Neural cell (in vitro differentiated cells): ENCODE data around the gene SRPX.

Source experiments
- EP300 ChIP-seq: fragments of 450-650 bp; conservative IDR thresholded peaks from 2 replicates; pipeline ENCODE4 v1.6.1; 2014; ENCODE audit warnings: antibody characterized with exemption, mild to moderate bottlenecking, moderate library complexity; ENCODE audit not compliant: poor library complexity, severe bottlenecking
- EZH2 ChIP-seq: fragments of 200-600, 300-800 bp; shearing (Covaris generic), sonication (generic); IDR thresholded peaks from 2 replicates; pipeline ENCODE4 v1.6.1; 2014; ENCODE audit warnings: antibody characterized with exemption, low read length, borderline replicate concordance, mild to moderate bottlenecking; ENCODE audit not compliant: insufficient read depth, poor library complexity, severe bottlenecking
- MXI1 ChIP-seq: fragments of 450-650 bp; conservative IDR thresholded peaks from 2 replicates; pipeline ENCODE4 v1.6.1; 2014; ENCODE audit warnings: antibody characterized with exemption, mild to moderate bottlenecking; ENCODE audit not compliant: poor library complexity, severe bottlenecking
- POLR2AphosphoS5 ChIP-seq: IDR thresholded peaks from 2 replicates; pipeline ENCODE4 v1.6.1; 2012
- RAD21 ChIP-seq: fragments of 450-650 bp; conservative IDR thresholded peaks from 2 replicates; pipeline ENCODE4 v1.6.1; 2014; ENCODE audit warnings: antibody characterized with exemption, mild to moderate bottlenecking, moderate library complexity
- SMC3 ChIP-seq: fragments of 450-650 bp; conservative IDR thresholded peaks from 2 replicates; pipeline ENCODE4 v1.6.1; 2014; ENCODE audit warnings: antibody characterized with exemption, mild to moderate bottlenecking, moderate library complexity; ENCODE audit not compliant: poor library complexity
- TAF1 ChIP-seq: IDR thresholded peaks from 2 replicates; pipeline ENCODE4 v1.6.1; 2012; ENCODE audit warnings: low read depth
- TF ChIP-seq, protein P1 (sequence below): fragments of 450-650 bp; IDR thresholded peaks from 2 replicates; pipeline ENCODE4 v1.5.1; 2014; ENCODE audit warnings: antibody characterized with exemption, mild to moderate bottlenecking, moderate library complexity; ENCODE audit not compliant: poor library complexity, severe bottlenecking
- TF ChIP-seq, protein P2 (sequence below): IDR thresholded peaks from 2 replicates; pipeline ENCODE4 v1.6.1; 2012; ENCODE audit warnings: borderline replicate concordance

DNA sequence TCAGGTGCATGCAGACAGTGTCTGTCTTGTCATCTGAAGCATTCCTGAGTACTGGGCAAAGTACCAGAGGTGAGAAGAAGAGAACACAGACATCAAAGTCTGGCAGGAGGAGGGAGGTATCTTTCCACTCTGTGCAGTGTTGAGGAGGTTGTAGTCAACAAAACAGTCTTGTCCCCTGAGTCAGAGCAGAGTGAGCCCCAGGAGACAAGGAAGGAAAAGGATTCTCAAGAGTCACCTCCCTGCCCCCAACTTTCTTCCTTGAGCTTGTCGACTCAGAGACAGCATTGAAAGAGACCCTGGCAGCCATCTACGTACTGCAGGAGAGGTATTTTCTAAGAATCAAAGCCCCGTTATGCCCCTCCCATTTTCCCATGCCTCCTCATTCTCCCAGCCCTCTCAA lies 4.4 kb upstream of the SRPX start:
- TF ChIP-seq, protein P1, sequence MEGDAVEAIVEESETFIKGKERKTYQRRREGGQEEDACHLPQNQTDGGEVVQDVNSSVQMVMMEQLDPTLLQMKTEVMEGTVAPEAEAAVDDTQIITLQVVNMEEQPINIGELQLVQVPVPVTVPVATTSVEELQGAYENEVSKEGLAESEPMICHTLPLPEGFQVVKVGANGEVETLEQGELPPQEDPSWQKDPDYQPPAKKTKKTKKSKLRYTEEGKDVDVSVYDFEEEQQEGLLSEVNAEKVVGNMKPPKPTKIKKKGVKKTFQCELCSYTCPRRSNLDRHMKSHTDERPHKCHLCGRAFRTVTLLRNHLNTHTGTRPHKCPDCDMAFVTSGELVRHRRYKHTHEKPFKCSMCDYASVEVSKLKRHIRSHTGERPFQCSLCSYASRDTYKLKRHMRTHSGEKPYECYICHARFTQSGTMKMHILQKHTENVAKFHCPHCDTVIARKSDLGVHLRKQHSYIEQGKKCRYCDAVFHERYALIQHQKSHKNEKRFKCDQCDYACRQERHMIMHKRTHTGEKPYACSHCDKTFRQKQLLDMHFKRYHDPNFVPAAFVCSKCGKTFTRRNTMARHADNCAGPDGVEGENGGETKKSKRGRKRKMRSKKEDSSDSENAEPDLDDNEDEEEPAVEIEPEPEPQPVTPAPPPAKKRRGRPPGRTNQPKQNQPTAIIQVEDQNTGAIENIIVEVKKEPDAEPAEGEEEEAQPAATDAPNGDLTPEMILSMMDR, result no peak
- no peak for TF ChIP-seq EP300
- TF ChIP-seq POLR2AphosphoS5, result no peak
- TF ChIP-seq EZH2, result no peak
- TF ChIP-seq SMC3, result no peak
- no peak for TF ChIP-seq RAD21
- TF ChIP-seq, protein P2, sequence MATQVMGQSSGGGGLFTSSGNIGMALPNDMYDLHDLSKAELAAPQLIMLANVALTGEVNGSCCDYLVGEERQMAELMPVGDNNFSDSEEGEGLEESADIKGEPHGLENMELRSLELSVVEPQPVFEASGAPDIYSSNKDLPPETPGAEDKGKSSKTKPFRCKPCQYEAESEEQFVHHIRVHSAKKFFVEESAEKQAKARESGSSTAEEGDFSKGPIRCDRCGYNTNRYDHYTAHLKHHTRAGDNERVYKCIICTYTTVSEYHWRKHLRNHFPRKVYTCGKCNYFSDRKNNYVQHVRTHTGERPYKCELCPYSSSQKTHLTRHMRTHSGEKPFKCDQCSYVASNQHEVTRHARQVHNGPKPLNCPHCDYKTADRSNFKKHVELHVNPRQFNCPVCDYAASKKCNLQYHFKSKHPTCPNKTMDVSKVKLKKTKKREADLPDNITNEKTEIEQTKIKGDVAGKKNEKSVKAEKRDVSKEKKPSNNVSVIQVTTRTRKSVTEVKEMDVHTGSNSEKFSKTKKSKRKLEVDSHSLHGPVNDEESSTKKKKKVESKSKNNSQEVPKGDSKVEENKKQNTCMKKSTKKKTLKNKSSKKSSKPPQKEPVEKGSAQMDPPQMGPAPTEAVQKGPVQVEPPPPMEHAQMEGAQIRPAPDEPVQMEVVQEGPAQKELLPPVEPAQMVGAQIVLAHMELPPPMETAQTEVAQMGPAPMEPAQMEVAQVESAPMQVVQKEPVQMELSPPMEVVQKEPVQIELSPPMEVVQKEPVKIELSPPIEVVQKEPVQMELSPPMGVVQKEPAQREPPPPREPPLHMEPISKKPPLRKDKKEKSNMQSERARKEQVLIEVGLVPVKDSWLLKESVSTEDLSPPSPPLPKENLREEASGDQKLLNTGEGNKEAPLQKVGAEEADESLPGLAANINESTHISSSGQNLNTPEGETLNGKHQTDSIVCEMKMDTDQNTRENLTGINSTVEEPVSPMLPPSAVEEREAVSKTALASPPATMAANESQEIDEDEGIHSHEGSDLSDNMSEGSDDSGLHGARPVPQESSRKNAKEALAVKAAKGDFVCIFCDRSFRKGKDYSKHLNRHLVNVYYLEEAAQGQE, result no peak
- no peak for TF ChIP-seq MXI1
- TF ChIP-seq TAF1, result no peak
